ENCODE measurements around the gene PLXNB2.
"Not testable (repeated sequence)": the region's sequence is repeated elsewhere in the genome, so short reads cannot be mapped to it uniquely, and the experiment has no call there.

Gene PLXNB2, protein sequence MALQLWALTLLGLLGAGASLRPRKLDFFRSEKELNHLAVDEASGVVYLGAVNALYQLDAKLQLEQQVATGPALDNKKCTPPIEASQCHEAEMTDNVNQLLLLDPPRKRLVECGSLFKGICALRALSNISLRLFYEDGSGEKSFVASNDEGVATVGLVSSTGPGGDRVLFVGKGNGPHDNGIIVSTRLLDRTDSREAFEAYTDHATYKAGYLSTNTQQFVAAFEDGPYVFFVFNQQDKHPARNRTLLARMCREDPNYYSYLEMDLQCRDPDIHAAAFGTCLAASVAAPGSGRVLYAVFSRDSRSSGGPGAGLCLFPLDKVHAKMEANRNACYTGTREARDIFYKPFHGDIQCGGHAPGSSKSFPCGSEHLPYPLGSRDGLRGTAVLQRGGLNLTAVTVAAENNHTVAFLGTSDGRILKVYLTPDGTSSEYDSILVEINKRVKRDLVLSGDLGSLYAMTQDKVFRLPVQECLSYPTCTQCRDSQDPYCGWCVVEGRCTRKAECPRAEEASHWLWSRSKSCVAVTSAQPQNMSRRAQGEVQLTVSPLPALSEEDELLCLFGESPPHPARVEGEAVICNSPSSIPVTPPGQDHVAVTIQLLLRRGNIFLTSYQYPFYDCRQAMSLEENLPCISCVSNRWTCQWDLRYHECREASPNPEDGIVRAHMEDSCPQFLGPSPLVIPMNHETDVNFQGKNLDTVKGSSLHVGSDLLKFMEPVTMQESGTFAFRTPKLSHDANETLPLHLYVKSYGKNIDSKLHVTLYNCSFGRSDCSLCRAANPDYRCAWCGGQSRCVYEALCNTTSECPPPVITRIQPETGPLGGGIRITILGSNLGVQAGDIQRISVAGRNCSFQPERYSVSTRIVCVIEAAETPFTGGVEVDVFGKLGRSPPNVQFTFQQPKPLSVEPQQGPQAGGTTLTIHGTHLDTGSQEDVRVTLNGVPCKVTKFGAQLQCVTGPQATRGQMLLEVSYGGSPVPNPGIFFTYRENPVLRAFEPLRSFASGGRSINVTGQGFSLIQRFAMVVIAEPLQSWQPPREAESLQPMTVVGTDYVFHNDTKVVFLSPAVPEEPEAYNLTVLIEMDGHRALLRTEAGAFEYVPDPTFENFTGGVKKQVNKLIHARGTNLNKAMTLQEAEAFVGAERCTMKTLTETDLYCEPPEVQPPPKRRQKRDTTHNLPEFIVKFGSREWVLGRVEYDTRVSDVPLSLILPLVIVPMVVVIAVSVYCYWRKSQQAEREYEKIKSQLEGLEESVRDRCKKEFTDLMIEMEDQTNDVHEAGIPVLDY (N-terminal part only)

GRCh38 chr22:50306753-50307749 lies at the start of gene PLXNB2:
Gene PLXNB2 (minus strand): TSS chr22:50307646. CDS start chr22:50290584, 17,062 bp downstream.
- DNase-seq (ENCODE audit: low read depth), result peak; percentile 61

- no peak for DNase-seq (ENCODE audit: low read depth)
Measured at GRCh38 chr22:50357222-50357621, 49.8 kb upstream of the PLXNB2 start.

- DNase-seq (ENCODE audit: low read depth), result no peak
Measured at GRCh38 chr22:50356186-50356585, 48.7 kb upstream of the PLXNB2 start.

DNA sequence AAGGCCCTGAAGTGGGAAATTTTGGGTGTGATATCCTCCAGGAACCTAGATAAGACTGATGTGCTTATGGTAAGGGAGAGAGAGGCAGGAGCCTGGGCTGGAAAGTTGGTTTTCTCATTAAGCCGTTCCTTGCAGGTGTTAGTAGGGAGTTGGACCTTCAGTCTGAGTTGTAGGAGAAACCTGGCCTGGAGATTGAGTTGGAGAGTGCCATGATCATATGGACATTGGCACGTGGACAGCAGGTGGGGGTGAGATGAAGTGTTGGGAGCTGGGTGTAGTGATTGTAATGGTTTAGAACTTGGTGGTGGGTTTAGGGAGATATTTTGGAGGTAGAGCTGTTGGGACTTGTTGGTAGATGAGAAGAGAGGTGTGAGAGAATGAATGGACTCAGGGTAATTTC lies 40.6 kb upstream of the PLXNB2 start:
- DNase-seq (ENCODE audit: low read depth), result no peak

DNA sequence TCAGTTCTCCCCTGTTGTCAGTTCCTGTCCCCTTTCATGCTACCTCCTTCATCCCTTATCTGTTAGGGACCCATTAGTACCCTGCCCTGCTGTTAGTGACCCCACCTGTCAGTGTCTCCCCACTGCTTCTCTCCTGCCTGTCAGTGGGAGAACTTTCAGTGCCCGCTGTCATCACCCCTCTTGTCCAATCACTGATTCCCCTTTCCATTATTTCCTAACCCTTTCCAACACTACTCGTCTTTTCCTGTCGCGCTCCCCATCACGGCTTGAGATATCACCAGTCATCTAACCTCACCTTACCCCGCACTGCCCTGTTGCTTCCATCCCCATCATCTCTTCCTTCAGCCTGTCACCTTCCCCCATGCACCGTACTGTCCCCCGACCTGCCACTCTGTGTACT lies 39.7 kb upstream of the PLXNB2 start:
- DNase-seq (ENCODE audit: low read depth), result no peak

DNA sequence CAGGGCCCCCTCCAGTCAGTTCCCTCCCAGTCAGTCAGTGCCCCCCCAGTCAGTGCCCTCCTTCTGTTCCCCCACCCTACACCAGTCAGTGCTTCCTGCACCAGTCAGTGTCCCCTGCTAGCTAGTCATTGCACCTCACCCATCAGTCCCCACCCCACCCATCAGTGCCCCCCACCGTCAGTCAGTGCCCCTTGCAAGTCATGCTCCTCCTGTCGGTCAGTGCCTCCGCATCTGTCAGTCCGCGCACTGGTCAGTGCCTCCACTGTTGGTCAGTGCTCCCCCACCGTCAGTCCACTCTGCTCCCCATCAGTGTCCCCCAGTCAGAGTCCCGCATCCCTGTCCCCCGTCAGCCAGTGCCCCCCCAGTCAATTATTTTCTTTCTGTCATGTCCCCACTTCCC lies 39.0 kb upstream of the PLXNB2 start:
- no peak for DNase-seq (ENCODE audit: low read depth)

- DNase-seq (ENCODE audit: low read depth), result no peak
Measured at GRCh38 chr22:50343541-50343935, 36.1 kb upstream of the PLXNB2 start.

GRCh38 chr22:50342651-50343540 lies 35.5 kb upstream of the PLXNB2 start, which contains the start of gene PPP6R2:
Gene PPP6R2 (plus strand): TSS chr22:50343327. CDS start chr22:50393909, 50,582 bp downstream.
- peak; percentile 43 for DNase-seq (ENCODE audit: low read depth)

DNA sequence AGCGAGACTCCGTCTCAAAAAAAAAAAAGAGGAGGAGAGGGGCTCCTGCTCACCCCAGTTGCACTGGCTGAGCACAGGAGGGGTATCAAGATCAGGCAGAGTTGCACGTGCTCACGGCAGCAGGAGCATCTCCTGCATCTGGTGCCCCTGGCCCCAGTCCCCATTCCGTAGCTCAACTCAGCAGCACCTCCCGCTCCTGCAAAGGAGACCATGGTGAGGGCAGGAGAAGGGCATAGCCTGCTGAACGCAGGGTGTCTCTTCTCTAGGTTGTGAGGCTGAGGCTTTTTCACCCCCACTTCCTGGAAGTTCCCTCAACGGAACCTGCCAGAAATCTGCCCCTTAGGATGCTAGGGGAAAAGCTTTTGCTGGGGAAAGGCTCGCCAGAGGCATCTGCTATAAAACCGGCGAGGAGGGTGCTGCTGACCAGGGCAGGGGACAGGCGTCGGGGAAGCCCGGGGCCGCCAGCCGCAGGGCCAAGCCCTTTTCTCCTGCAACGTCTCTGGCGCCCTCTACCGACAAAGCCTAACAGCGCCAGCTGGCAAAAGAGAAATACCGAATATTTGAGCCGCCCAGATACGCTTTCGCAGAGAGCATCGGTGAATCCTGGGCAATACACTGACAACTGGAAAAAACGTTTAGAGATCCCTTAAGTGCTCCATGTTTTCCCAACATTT lies 34.7 kb upstream of the PLXNB2 start:
- DNase-seq (ENCODE audit: low read depth), result peak; percentile 68

- no peak for DNase-seq (ENCODE audit: low read depth)
Measured at GRCh38 chr22:50339945-50340879, 32.8 kb upstream of the PLXNB2 start.

DNA sequence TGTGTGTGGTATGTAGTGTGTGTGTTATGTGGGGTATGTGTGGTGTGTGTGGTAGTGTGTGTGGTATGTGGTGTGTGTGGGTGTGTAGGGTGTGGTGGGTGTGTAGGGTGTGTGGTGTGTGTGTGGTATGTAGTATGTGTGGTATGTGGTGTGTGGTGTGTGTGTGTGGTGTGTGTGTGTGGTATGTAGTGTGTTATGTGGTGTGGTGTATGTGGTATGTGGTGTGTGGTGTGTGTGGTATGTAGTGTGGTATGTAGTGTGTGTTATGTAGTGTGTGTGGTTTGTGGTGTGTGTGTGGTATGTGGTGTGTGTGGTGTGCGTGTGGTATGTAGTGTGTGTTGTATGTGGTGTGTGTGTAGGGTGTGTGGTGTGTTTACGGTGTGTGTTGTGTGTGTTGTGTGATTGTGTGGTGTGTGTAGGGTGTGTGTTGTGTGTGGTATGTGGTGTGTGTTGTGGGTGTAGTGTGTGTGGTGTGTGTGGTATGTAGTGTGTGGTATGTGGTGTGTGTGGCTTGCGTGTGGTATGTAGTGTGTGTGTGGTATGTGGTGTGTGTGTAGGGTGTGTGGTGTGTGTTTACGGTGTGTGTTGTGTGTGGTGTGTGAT lies 31.5 kb upstream of the PLXNB2 start:
- no peak for DNase-seq (ENCODE audit: low read depth)

DNA sequence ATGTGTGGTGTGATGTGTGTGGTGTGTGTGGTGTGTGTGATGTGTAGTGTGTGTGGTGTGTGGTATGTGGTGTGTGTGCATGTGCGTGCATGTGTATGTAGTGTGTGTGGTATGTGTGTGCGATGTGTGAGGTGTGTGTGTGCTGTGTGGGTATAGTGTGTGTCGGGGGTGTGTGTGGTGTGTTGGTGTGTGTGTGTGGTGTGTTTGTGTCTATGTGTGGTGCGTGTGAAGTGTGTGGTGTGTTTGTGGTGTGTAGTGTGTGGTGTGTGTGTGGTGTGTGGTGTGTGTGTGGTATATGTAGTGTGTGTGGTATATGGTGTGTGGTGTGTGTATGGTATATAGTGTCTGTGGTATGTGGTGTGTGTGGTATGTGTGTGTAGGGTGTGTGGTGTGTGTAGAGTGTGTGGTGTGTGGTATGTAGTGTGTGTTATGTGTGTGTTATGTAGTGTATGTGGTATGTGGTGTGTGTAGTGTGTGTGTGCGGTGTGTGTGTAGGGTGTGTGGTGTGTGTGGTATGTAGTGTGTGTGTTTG lies 30.7 kb upstream of the PLXNB2 start:
- DNase-seq (ENCODE audit: low read depth), result no peak

DNA sequence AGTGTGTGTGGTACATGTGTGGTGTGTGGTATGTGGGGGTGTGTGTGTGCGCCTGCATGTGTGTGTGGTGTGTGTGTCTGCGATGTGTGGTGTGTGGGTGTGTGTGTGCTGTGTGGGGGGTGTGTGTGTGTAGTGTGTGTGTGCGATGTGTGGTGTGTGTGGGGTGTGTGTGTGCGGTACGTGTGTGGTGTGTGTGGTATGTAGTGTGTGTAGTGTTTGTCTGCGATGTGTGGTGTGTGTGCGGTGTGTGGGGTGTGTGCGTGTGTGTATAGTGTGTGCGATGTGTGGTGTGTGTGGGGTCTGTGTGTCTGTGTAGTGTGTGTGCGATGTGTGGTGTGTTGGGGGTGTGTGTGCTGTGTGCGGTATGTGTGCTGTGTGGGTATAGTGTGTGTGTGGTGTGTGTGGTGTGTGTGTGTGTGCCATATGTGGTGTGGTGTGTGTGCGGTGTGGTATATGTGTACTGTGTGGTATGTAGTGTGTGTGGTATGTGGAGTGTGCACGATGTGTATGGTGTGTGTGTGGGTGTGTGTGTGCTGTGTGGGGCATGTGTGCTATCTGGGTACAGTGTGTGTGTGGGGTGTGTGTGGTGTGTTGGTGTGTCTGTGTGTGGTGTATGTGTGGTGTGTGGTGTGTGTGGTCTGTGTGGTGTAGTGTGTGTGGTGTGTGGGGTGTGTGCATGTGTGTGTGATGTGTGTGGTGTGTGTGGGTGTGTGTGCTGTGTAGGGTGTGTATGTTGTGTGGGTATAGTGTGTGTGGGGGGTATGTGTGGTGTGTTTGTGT lies 30.0 kb upstream of the PLXNB2 start:
- no peak for DNase-seq (ENCODE audit: low read depth)

- DNase-seq (ENCODE audit: low read depth), result not testable (repeated sequence)
Measured at GRCh38 chr22:50334433-50334832, 27.0 kb upstream of the PLXNB2 start.

GRCh38 chr22:50329236-50329635 lies 21.8 kb upstream of the PLXNB2 start:
- no peak for DNase-seq (ENCODE audit: low read depth)

- DNase-seq (ENCODE audit: low read depth), result no peak
Measured at GRCh38 chr22:50327711-50328019, 20.2 kb upstream of the PLXNB2 start.
